HCT116 (cell line): ENCODE results near the gene PDSS2. TPM values are rescaled to one million over a fixed set of nuclear protein-coding genes. Genes with fewer than 3 reads are reported as not detected.

Experiments used
- ATAC-seq: fragments of 200-7000 bp; cut with Tn5 transposase; 2 replicates; pipeline ENCODE4 v1.9.1; 2020; ENCODE audit warnings: mild to moderate bottlenecking, moderate library complexity
- BruUV-seq: library from RNA; stranded (reverse); fragments of 400-500 nt; replicated peaks from 2 replicates; lab custom pipeline; 2021; lab: Mats Ljungman, UMichigan
- CTCF ChIA-PET: fragments of 300-600 bp; sonication (Branson Sonifier 250); formaldehyde crosslinking; loops from one replicate; lab custom pipeline; 2021; ENCODE audit warnings: antibody characterized with exemption; lab: Charles Lee
- POLR2A ChIA-PET: fragments of 300-600, 350-600 bp; sonication (Branson Sonifier 250); formaldehyde crosslinking; loops from one replicate; lab custom pipeline; 2021; ENCODE audit warnings: antibody characterized with exemption; lab: Charles Lee
- RAD21 ChIA-PET, 2 experiments: fragments of 300-600 bp; sonication (Branson Sonifier 250); formaldehyde crosslinking; loops; one replicate each; lab custom pipeline; 2023; ENCODE audit warnings: low total read pairs in 2 of 2; ENCODE audit not compliant: uncharacterized antibody in 2 of 2, unreplicated experiment in 2 of 2, low non-redundant PET in 1 of 2; lab: Charles Lee
- DNase-seq: peaks from one replicate; pipeline ENCODE4 v3.0.0-alpha.2; 2010; ENCODE audit warnings: low read depth, low spot score
- H2AFZ ChIP-seq: fragments of 200-600 bp; shearing (Covaris generic), sonication (generic); 2 replicates; pipeline ENCODE4 v1.6.1; 2017; ENCODE audit warnings: low read depth, mixed run types, mixed read lengths, antibody characterized with exemption, low read length; ENCODE audit not compliant: poor library complexity, severe bottlenecking
- H3K27ac ChIP-seq: 2 replicates; pipeline ENCODE4 v1.5.1; 2012; ENCODE audit warnings: low read depth, low read length
- H3K27me3 ChIP-seq: fragments of 200-600 bp; sonication (generic); 2 replicates; pipeline ENCODE4 v1.6.1; 2016; ENCODE audit warnings: mixed run types, low read length, mixed read lengths; ENCODE audit not compliant: insufficient read depth
- H3K36me3 ChIP-seq, 2 experiments: fragments of 200-500 bp in 1 of 2; fragments of 200-600 bp in 1 of 2; sonication (Bioruptor generic) in 1 of 2; sonication (generic) in 1 of 2; 2 replicates each; pipeline versions ENCODE4 v1.5.1 to v1.6.1; 2014 to 2016; ENCODE audit warnings: low read length in 2 of 2, inconsistent platforms in 1 of 2, mixed read lengths in 1 of 2, mixed run types in 1 of 2; ENCODE audit not compliant: insufficient read depth in 2 of 2, control insufficient read depth in 1 of 2
- H3K4me1 ChIP-seq, 2 experiments: fragments of 200-600 bp in 1 of 2; sonication (generic) in 1 of 2; 2 replicates each; pipeline versions ENCODE4 v1.5.1 to v1.6.1; 2012 to 2017; ENCODE audit warnings: low read length in 2 of 2, inconsistent platforms in 1 of 2, mild to moderate bottlenecking in 1 of 2, mixed read lengths in 1 of 2, mixed run types in 1 of 2, moderate library complexity in 1 of 2; ENCODE audit not compliant: insufficient read depth in 2 of 2, control insufficient read depth in 1 of 2
- H3K4me2 ChIP-seq: fragments of 200-600 bp; sonication (generic); 2 replicates; pipeline ENCODE4 v1.6.1; 2017; ENCODE audit warnings: mixed run types, low read length, mixed read lengths
- H3K4me3 ChIP-seq, 2 experiments: fragments of 200-600 bp in 1 of 2; sonication (generic) in 1 of 2; replicated peaks in 1 of 2; 2 replicates each; pipeline ENCODE4 v1.5.1; 2011 to 2016; ENCODE audit warnings: low read length in 2 of 2, control low read depth in 1 of 2, low read depth in 1 of 2, mild to moderate bottlenecking in 1 of 2, mixed read lengths in 1 of 2, mixed run types in 1 of 2
- H3K79me2 ChIP-seq: fragments of 200-600 bp; sonication (generic); 2 replicates; pipeline ENCODE4 v1.6.1; 2017; ENCODE audit warnings: mild to moderate bottlenecking, mixed run types, low read length, moderate library complexity, mixed read lengths; ENCODE audit not compliant: insufficient read depth
- H3K9ac ChIP-seq: fragments of 200-600 bp; sonication (generic); 2 replicates; pipeline ENCODE4 v1.6.1; 2016; ENCODE audit warnings: low read length, mixed read lengths
- H3K9me2 ChIP-seq: fragments of 200-600 bp; sonication (generic), shearing (Covaris generic); 2 replicates; pipeline ENCODE4 v1.6.1; 2017; ENCODE audit warnings: mixed run types, mild to moderate bottlenecking, moderate library complexity; ENCODE audit not compliant: insufficient read depth
- H3K9me3 ChIP-seq, 2 experiments: fragments of 200-500 bp in 1 of 2; fragments of 200-600 bp in 1 of 2; sonication (Bioruptor generic) in 1 of 2; sonication (generic) in 1 of 2; 2 replicates each; pipeline ENCODE4 v1.6.1; 2014 to 2017; ENCODE audit warnings: low read length in 2 of 2, mixed read lengths in 2 of 2, inconsistent platforms in 1 of 2, low read depth in 1 of 2, mild to moderate bottlenecking in 1 of 2, mixed run types in 1 of 2, moderate library complexity in 1 of 2; ENCODE audit not compliant: control insufficient read depth in 1 of 2, insufficient read depth in 1 of 2
- H4K20me1 ChIP-seq: fragments of 200-600 bp; sonication (generic), shearing (Covaris generic); 2 replicates; pipeline ENCODE4 v1.6.1; 2017; ENCODE audit warnings: mixed run types, mild to moderate bottlenecking, moderate library complexity; ENCODE audit not compliant: insufficient read depth
- ATF3 ChIP-seq: IDR thresholded peaks from 2 replicates; pipeline ENCODE4 v1.6.1; 2012
- CEBPB ChIP-seq: IDR thresholded peaks from 2 replicates; pipeline ENCODE4 v1.6.1; 2012; ENCODE audit warnings: low read depth
- POLR2A ChIP-seq: IDR thresholded peaks from 2 replicates; pipeline ENCODE4 v1.7.0; 2011; ENCODE audit warnings: borderline replicate concordance; ENCODE audit not compliant: insufficient read depth, insufficient read length; ENCODE audit errors: extremely low read depth
- POLR2AphosphoS5 ChIP-seq: IDR thresholded peaks from 2 replicates; pipeline ENCODE4 v1.6.1; 2011; ENCODE audit warnings: mild to moderate bottlenecking, low read depth, low read length, moderate library complexity
- YY1 ChIP-seq: IDR thresholded peaks from 2 replicates; pipeline ENCODE4 v1.6.1; 2011; ENCODE audit warnings: low read length, low read depth, moderate library complexity, mild to moderate bottlenecking; ENCODE audit not compliant: insufficient replicate concordance; ENCODE audit errors: extremely low read depth
- intact Hi-C: fragments of 100-400 bp; cut with micrococcal nuclease; formaldehyde crosslinking; loops from 2 replicates; pipeline ENCODE4 v1.10.0; 2022
- total RNA-seq: library from RNA; stranded (reverse); gene quantifications from one replicate; pipeline ENCODE4 v1.2.1, GENCODE V29; 2021; ENCODE audit not compliant: unreplicated experiment
- TF ChIP-seq, protein P1 (sequence below), 3 experiments: fragments of 200-600 bp in 1 of 3; sonication (generic) in 1 of 3; IDR thresholded peaks in 2 of 3; conservative IDR thresholded peaks in 1 of 3; 2 replicates each; pipeline ENCODE4 v1.5.1; 2012 to 2017; ENCODE audit warnings: low read depth in 2 of 3, low read length in 2 of 3, antibody characterized with exemption in 1 of 3, borderline replicate concordance in 1 of 3, control low read depth in 1 of 3, mild to moderate bottlenecking in 1 of 3, mixed read lengths in 1 of 3, mixed run types in 1 of 3, moderate library complexity in 1 of 3; ENCODE audit not compliant: insufficient read depth in 1 of 3
- TF ChIP-seq, protein P2 (sequence below): IDR thresholded peaks from 2 replicates; pipeline ENCODE4 v1.6.1; 2011; ENCODE audit warnings: mild to moderate bottlenecking, low read length, moderate library complexity; ENCODE audit not compliant: insufficient replicate concordance; ENCODE audit errors: extremely low read depth

PDSS2 gene
- total RNA-seq, 1 experiment from 2014 or later, result 12.2 TPM

GRCh38 chr6:107440936-107441335 is 18.4 kb downstream of the PDSS2 start:
- Histone ChIP-seq H3K4me1 (no peaks in the 10 kb centered on the region), H4K20me1 (no peaks in the 10 kb centered on the region), H3K9me3 (no peaks in the 10 kb centered on the region), H3K79me2 (peaks cover 6% of the 10 kb centered on the region; the same call in 1 of the 2 replicates), H2AFZ (no peak overlapping the region), H3K27ac (no peak overlapping the region), H3K9me2 (no peaks in the 10 kb centered on the region), H3K4me3 (no peak overlapping the region), H3K4me2 (no peak overlapping the region), H3K36me3 (no peaks in the 10 kb centered on the region), H3K9ac (no peak overlapping the region), H3K27me3 (no peaks in the 10 kb centered on the region)
- BruUV-seq, result no TSS peak
- DNase-seq, result no peak
- ChIA-PET CTCF (no interaction called here), POLR2A (interaction anchor here (0.5 kb wide), 1 partner anchor 395 kb away, joined by 4 read pairs; no protein-coding TSS in a partner anchor), RAD21 (no interaction called here)
- no peak for ATAC-seq
- no peak for TF ChIP-seq POLR2A
- TF ChIP-seq POLR2AphosphoS5, result no peak
- TF ChIP-seq, protein P1, sequence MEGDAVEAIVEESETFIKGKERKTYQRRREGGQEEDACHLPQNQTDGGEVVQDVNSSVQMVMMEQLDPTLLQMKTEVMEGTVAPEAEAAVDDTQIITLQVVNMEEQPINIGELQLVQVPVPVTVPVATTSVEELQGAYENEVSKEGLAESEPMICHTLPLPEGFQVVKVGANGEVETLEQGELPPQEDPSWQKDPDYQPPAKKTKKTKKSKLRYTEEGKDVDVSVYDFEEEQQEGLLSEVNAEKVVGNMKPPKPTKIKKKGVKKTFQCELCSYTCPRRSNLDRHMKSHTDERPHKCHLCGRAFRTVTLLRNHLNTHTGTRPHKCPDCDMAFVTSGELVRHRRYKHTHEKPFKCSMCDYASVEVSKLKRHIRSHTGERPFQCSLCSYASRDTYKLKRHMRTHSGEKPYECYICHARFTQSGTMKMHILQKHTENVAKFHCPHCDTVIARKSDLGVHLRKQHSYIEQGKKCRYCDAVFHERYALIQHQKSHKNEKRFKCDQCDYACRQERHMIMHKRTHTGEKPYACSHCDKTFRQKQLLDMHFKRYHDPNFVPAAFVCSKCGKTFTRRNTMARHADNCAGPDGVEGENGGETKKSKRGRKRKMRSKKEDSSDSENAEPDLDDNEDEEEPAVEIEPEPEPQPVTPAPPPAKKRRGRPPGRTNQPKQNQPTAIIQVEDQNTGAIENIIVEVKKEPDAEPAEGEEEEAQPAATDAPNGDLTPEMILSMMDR (IDR thresholded peaks at IDR 0.05 in 2 of 3, conservative IDR thresholded peaks at IDR 0.05 in 1 of 3; ENCODE audit: borderline replicate concordance in 1 of 3, insufficient read depth in 1 of 3, low read depth in 2 of 3, low read length in 2 of 3), result no peak
- TF ChIP-seq, protein P2, sequence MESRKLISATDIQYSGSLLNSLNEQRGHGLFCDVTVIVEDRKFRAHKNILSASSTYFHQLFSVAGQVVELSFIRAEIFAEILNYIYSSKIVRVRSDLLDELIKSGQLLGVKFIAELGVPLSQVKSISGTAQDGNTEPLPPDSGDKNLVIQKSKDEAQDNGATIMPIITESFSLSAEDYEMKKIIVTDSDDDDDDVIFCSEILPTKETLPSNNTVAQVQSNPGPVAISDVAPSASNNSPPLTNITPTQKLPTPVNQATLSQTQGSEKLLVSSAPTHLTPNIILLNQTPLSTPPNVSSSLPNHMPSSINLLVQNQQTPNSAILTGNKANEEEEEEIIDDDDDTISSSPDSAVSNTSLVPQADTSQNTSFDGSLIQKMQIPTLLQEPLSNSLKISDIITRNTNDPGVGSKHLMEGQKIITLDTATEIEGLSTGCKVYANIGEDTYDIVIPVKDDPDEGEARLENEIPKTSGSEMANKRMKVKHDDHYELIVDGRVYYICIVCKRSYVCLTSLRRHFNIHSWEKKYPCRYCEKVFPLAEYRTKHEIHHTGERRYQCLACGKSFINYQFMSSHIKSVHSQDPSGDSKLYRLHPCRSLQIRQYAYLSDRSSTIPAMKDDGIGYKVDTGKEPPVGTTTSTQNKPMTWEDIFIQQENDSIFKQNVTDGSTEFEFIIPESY, result no peak
- no peak for TF ChIP-seq ATF3
- TF ChIP-seq YY1, result no peak
- TF ChIP-seq CEBPB, result no peak
- intact Hi-C loops, result no loop called here
